SJCRH30 (cell line): ENCODE data around the gene KREMEN1. TPM values are rescaled to one million over a fixed set of nuclear protein-coding genes. Genes with fewer than 3 reads are reported as not detected.

Experiments used
- DNase-seq, 2 experiments: peaks; one replicate each; pipeline ENCODE4 v3.0.0-alpha.2; 2015 to 2020
- H3K27ac ChIP-seq: fragments of 250-450 bp; sonication (Bioruptor Pico); 2 replicates; pipeline ENCODE4 v1.5.1; 2020; ENCODE audit warnings: mild to moderate bottlenecking, moderate library complexity
- H3K27me3 ChIP-seq: fragments of 250-450 bp; sonication (Bioruptor Pico); 2 replicates; pipeline ENCODE4 v1.5.1; 2020; ENCODE audit warnings: mild to moderate bottlenecking, moderate library complexity
- H3K36me3 ChIP-seq: fragments of 250-450 bp; sonication (Bioruptor Pico); 2 replicates; pipeline ENCODE4 v1.5.1; 2020; ENCODE audit warnings: mild to moderate bottlenecking, moderate library complexity
- H3K4me1 ChIP-seq: fragments of 250-450 bp; sonication (Bioruptor Pico); 2 replicates; pipeline ENCODE4 v1.5.1; 2020; ENCODE audit warnings: mild to moderate bottlenecking, moderate library complexity
- H3K4me3 ChIP-seq: fragments of 250-450 bp; sonication (Bioruptor Pico); 2 replicates; pipeline ENCODE4 v1.5.1; 2020; ENCODE audit warnings: mild to moderate bottlenecking, moderate library complexity
- H3K9me3 ChIP-seq: fragments of 250-450 bp; sonication (Bioruptor Pico); replicated peaks from 2 replicates; pipeline ENCODE4 v1.5.1; 2020; ENCODE audit warnings: mild to moderate bottlenecking, moderate library complexity
- total RNA-seq: library from RNA; depleted of rRNA; stranded (reverse); fragments of >200 nt; shearing (Covaris generic); gene quantifications from 2 replicates; pipeline ENCODE4 v1.2.3, GENCODE V29; 2014

The KREMEN1 gene
- total RNA-seq, 1 experiment from 2014 or later = 45.7 TPM

- DNase-seq = no peak
- Histone ChIP-seq H3K27ac (no peak overlapping the region), H3K27me3 (no peaks in the 10 kb centered on the region), H3K36me3 (no peaks in the 10 kb centered on the region), H3K9me3 (no peaks in the 10 kb centered on the region), H3K4me3 (peak overlapping the region; percentile 72), H3K4me1 (peaks cover 9% of the 10 kb centered on the region)
Observed at GRCh38 chr22:29206372-29207242, 133.8 kb downstream of the KREMEN1 start.

GRCh38 chr22:29207243-29207550 is 134.4 kb downstream of the KREMEN1 start:
- DNase-seq = no peak
- no peak overlapping the region for H3K4me3 ChIP-seq
- H3K4me1 ChIP-seq = peaks cover 7% of the 10 kb centered on the region
- no peak overlapping the region for H3K27ac ChIP-seq
- no peaks in the 10 kb centered on the region for H3K27me3 ChIP-seq
- H3K36me3 ChIP-seq = no peaks in the 10 kb centered on the region
- no peaks in the 10 kb centered on the region for H3K9me3 ChIP-seq

- Histone ChIP-seq H3K4me3 (no peak overlapping the region), H3K27me3 (no peaks in the 10 kb centered on the region)
- DNase-seq = no peak
Observed at GRCh38 chr22:29207562-29208501, 135.0 kb downstream of the KREMEN1 start.

GRCh38 chr22:29208502-29208862 is 135.6 kb downstream of the KREMEN1 start:
- Histone ChIP-seq H3K36me3 (no peaks in the 10 kb centered on the region), H3K4me1 (no peaks in the 10 kb centered on the region), H3K27me3 (no peaks in the 10 kb centered on the region), H3K27ac (no peak overlapping the region), H3K9me3 (no peaks in the 10 kb centered on the region), H3K4me3 (no peak overlapping the region)
- DNase-seq = no peak

More at GRCh38 chr22:29207562-29208501, 135.0 kb downstream of the KREMEN1 start:
- Histone ChIP-seq H3K4me1 (peaks cover under 1% of the 10 kb centered on the region; the same call in 1 of the 2 replicates), H3K36me3 (no peaks in the 10 kb centered on the region), H3K9me3 (no peaks in the 10 kb centered on the region), H3K27ac (no peak overlapping the region)

DNA sequence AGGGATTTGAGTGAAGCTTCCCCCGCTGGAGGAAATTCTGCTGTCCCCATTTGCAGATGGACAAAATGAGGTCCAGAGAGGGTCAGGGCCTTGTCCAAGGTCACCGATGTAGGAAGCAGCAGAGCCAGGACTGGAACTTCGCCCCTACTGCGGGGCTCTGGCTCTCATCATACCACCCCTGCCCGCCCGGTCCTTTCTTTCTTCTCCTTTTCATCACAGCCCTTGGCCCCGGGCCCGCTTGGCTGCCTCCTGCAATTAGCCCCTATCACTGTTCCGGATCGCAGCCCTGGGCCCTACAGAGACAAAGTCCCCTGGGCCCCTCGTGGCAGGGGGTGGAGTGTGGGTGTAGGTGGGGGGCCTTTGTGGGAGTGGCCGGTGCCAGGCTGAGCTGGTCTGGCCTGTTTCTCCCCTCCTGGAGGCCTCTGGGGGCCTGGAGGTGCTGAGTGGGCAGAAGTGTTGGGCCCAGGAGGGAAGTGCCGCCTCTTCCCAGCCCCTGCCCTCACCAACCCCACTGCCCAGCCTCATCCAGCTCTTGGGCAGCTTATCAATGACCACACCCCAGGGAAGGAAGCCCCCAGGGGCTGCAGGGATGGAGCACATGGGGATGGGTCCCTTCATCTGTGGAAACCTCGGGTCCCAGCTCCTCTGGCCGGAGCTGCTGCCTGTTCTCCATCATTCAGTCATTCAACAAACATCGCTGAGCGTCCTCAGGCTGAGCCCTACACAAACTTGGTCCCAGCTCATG is 136.2 kb downstream of the KREMEN1 start:
- no peaks in the 10 kb centered on the region for H3K27me3 ChIP-seq
- H3K27ac ChIP-seq = no peak overlapping the region
- no peak overlapping the region for H3K4me3 ChIP-seq
- no peaks in the 10 kb centered on the region for H3K36me3 ChIP-seq
- H3K4me1 ChIP-seq = no peaks in the 10 kb centered on the region
- no peaks in the 10 kb centered on the region for H3K9me3 ChIP-seq
- no peak for DNase-seq

- H3K36me3 ChIP-seq = no peaks in the 10 kb centered on the region
- no peaks in the 10 kb centered on the region for H3K9me3 ChIP-seq
- DNase-seq = no peak
- no peaks in the 10 kb centered on the region for H3K4me1 ChIP-seq
- no peaks in the 10 kb centered on the region for H3K27me3 ChIP-seq
- no peak overlapping the region for H3K4me3 ChIP-seq
- no peak overlapping the region for H3K27ac ChIP-seq
Observed at GRCh38 chr22:29209624-29209929, 136.7 kb downstream of the KREMEN1 start.

DNA sequence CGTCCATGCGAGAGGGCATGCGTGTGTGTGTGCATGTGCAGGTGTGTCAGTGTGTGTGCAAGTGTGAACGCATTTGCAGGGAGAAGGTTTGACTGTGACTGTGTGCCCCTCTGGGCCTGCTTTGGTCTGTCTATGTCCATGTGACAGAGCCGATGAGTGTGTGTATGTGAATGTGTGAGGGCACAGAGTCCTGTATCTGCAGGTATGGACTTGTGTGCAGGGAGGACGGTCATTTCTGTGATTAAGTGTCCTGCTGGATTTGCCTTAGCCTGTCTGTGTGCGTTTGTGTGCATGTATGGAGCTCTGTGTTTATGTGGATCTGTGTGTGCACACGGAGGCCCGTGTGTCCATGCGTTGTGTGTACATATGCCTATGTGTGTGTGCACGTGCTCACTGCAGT is 138.2 kb downstream of the KREMEN1 start:
- Histone ChIP-seq H3K27me3 (no peaks in the 10 kb centered on the region), H3K36me3 (no peaks in the 10 kb centered on the region), H3K27ac (no peak overlapping the region), H3K4me3 (no peak overlapping the region), H3K9me3 (no peaks in the 10 kb centered on the region), H3K4me1 (no peaks in the 10 kb centered on the region)
- no peak for DNase-seq

DNA sequence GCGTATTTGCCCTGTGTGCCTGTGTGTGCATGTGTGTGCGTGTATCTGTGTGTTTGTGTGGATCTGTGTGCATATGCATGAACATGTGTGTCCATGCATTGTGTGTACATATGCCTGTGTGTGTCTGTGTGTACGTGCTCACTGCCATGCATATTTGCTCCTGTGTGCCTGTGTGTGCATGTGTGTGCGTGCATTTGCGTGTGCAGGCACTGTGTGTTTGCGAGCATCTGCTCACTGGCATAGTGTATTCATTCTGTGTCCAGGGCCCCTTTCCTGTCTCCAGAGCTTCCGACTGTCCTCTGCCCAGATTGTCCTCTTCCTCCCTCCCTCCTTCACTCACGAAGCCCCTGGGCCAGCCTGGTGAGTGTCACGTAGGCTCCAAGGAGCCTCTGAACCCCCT is 138.6 kb downstream of the KREMEN1 start:
- Histone ChIP-seq H3K4me1 (peaks cover 1% of the 10 kb centered on the region; the same call in 1 of the 2 replicates), H3K36me3 (no peaks in the 10 kb centered on the region), H3K27me3 (no peaks in the 10 kb centered on the region), H3K9me3 (no peaks in the 10 kb centered on the region), H3K27ac (no peak overlapping the region), H3K4me3 (no peak overlapping the region)
- no peak for DNase-seq

DNA sequence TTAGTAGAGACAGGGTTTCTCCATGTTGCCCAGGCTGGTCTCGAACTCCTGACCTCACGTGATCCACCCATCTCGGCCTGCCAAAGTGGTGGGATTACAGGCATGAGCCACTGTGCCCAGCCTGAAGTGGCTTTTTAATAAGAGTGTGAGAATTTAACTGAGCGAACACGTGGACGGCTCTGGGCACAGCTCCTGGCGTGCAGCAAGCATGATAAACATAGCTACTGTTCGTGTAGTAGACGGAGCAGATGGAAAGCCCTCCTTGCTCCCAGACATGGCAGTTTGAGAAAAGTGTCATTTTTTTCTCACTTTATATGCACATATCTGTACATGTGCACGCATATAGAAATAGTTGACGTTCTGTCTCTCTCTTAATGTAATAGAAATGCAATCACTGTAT is 139.9 kb downstream of the KREMEN1 start:
- Histone ChIP-seq H3K4me3 (no peak overlapping the region), H3K9me3 (no peaks in the 10 kb centered on the region), H3K27me3 (no peaks in the 10 kb centered on the region), H3K36me3 (no peaks in the 10 kb centered on the region), H3K27ac (no peak overlapping the region), H3K4me1 (peaks cover 9% of the 10 kb centered on the region; the same call in 1 of the 2 replicates)
- no peak for DNase-seq

GRCh38 chr22:29213493-29213892 is 140.7 kb downstream of the KREMEN1 start:
- Histone ChIP-seq H3K4me3 (no peak overlapping the region), H3K36me3 (no peaks in the 10 kb centered on the region), H3K4me1 (peaks cover 9% of the 10 kb centered on the region; the same call in 1 of the 2 replicates), H3K9me3 (no peaks in the 10 kb centered on the region), H3K27ac (no peak overlapping the region), H3K27me3 (no peaks in the 10 kb centered on the region)
- no peak for DNase-seq

DNA sequence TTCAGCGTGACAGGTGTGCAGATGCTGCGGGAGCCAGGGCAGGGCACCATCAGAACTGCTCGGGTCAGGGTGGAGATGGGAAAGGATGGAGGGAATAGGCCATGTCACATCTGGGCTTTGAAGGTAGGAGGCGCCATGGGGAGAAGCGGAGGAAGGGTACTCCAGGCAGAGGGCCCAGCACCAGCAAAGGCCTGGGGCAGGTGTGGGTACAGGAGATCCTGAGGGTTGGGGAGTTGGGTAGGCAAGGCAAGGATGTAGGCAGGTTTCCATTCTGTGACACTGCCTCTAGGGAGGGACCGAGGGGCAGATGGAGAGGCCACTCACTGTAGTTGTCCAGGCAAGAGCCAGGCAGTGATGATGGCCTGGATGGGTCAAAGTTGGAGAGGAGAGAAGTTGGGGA is 141.4 kb downstream of the KREMEN1 start:
- Histone ChIP-seq H3K4me1 (peaks cover 9% of the 10 kb centered on the region; the same call in 1 of the 2 replicates), H3K9me3 (no peaks in the 10 kb centered on the region), H3K36me3 (no peaks in the 10 kb centered on the region), H3K4me3 (no peak overlapping the region), H3K27me3 (no peaks in the 10 kb centered on the region), H3K27ac (no peak overlapping the region)
- no peak for DNase-seq

DNA sequence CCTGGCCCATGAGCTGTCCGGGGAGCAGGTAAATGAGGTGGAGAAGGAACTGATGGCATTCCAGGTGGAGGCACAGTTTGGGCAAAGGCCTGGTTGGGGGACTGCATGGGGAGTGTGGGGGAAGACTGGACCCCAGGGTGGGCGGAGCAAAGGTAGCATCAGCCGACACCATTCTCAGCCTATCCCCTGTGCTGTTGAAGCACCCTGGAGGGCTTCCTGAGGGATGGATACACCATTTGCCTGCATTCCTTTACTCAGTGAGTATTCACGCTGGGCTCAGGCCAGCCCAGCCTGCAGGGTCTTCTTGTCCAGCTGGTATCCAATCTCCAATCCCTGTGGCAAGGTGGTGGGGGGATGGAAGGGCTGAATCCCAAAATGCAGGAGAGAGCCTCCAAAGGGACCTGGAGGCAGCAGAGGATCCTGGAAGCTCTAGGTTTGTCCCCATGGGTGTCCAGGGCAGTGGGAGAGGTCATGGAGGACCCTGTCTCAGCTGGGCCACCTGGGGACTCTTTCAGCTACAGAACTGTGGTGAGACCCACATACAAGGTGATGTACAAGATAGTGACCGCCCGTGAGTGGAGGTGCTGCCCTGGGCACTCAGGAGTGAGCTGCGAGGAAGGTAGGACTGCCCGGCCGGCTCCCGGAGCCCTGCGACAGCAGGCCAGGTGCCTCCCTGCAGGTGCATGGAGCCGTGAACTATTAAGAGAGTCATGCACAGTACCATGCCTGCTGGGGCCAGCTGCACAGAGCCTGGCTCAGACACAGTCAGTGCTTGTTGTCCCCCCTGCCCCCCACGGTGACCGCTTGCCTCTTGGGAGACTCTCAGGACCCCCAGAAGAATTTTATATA is 142.4 kb downstream of the KREMEN1 start:
- DNase-seq = no peak
- H3K36me3 ChIP-seq = no peaks in the 10 kb centered on the region
- H3K27ac ChIP-seq = no peak overlapping the region
- H3K27me3 ChIP-seq = no peaks in the 10 kb centered on the region
- peaks cover 9% of the 10 kb centered on the region; the same call in 1 of the 2 replicates for H3K4me1 ChIP-seq
- H3K9me3 ChIP-seq = no peaks in the 10 kb centered on the region
- H3K4me3 ChIP-seq = no peak overlapping the region

DNA sequence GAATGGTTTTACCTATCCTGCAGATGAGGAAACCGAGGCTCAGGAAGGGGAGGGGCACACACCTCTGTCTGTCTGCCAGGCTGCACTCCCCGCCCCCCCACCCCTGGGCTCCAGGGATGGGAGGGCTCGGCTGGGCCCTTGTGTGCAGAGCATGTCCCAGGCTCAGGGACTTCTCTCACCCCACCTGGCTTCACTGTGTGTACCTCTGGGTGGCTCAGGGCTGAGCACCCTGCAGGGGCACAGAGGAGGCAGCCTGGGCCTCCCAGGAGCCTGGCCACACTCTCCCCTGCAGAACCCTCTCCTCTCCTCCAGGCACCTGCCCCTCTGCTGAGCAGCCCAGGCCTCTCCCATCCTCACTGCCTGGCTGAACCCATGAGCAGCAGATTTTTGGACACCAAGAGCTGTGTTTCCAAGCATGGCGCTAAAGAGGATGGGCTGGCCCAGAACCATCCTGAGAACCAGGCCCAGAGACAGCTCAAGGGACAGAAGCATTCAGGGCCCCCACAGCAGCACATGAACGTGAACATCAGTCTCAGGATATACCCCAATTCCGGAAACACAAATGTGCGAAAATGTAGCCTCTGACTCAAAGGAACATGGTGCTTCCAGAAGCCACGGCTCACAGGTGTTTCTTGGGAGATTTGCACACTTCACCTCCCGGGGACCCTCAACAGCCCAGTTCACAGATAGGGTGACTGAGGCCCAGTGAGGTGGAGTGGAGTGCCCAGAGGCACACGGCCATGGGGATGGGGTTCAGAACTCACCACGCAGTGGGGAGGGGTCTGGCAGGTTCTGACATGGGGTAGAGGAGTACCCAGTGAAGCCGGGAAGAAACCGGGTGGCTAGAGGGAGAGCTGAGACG is 143.4 kb downstream of the KREMEN1 start:
- Histone ChIP-seq H3K36me3 (no peaks in the 10 kb centered on the region), H3K4me3 (no peak overlapping the region), H3K9me3 (no peaks in the 10 kb centered on the region), H3K4me1 (peaks cover 9% of the 10 kb centered on the region; the same call in 1 of the 2 replicates), H3K27ac (no peak overlapping the region), H3K27me3 (no peaks in the 10 kb centered on the region)
- DNase-seq = no peak
